Measurements from ENCODE around the gene DUSP1.

DUSP1 gene

GRCh38 chr5:172724242-172725183, 46.5 kb downstream of the DUSP1 start:
- no peak overlapping the region for H3K4me3 ChIP-seq (ENCODE audit: low read depth, low read length)
- TF ChIP-seq CTCF (IDR thresholded peaks at IDR 0.05; ENCODE audit: low read depth, low read length, missing control alignments), result no peak
- DNase-seq (ENCODE audit: low read depth), result no peak
- in situ Hi-C loops (cut with HindIII; ENCODE audit: low sequenced_read_pairs), result no loop called here

- TF ChIP-seq CTCF (IDR thresholded peaks at IDR 0.05; ENCODE audit: low read depth, low read length, missing control alignments), result no peak
- in situ Hi-C loops (cut with HindIII; ENCODE audit: low sequenced_read_pairs), result no loop called here
- no peak for DNase-seq (ENCODE audit: low read depth)
These were observed 47.5 kb downstream of the DUSP1 start for GRCh38 chr5:172723508-172723907.

GRCh38 chr5:172722327-172722815, 48.6 kb downstream of the DUSP1 start:
- TF ChIP-seq CTCF (IDR thresholded peaks at IDR 0.05; ENCODE audit: low read depth, low read length, missing control alignments), result no peak
- no peak for DNase-seq (ENCODE audit: low read depth)
- H3K4me3 ChIP-seq (ENCODE audit: low read depth, low read length), result no peak overlapping the region
- in situ Hi-C loops (cut with HindIII; ENCODE audit: low sequenced_read_pairs), result no loop called here

More at GRCh38 chr5:172723508-172723907, 47.5 kb downstream of the DUSP1 start:
- no peak overlapping the region for H3K4me3 ChIP-seq (ENCODE audit: low read depth, low read length)

- in situ Hi-C loops (cut with HindIII; ENCODE audit: low sequenced_read_pairs), result no loop called here
- H3K4me3 ChIP-seq (ENCODE audit: low read depth, low read length), result no peak overlapping the region
- TF ChIP-seq CTCF (IDR thresholded peaks at IDR 0.05; ENCODE audit: low read depth, low read length, missing control alignments), result no peak
- DNase-seq (ENCODE audit: low read depth), result no peak
These were observed 49.3 kb downstream of the DUSP1 start for GRCh38 chr5:172721455-172722326.

- in situ Hi-C loops (cut with HindIII; ENCODE audit: low sequenced_read_pairs), result no loop called here
- no peak for DNase-seq (ENCODE audit: low read depth)
- H3K4me3 ChIP-seq (ENCODE audit: low read depth, low read length), result no peak overlapping the region
- no peak for TF ChIP-seq CTCF (IDR thresholded peaks at IDR 0.05; ENCODE audit: low read depth, low read length, missing control alignments)
These were observed 50.3 kb downstream of the DUSP1 start for GRCh38 chr5:172720655-172721054.

GRCh38 chr5:172719211-172719610, 51.8 kb downstream of the DUSP1 start:
- H3K4me3 ChIP-seq (ENCODE audit: low read depth, low read length), result no peak overlapping the region
- DNase-seq (ENCODE audit: low read depth), result no peak
- in situ Hi-C loops (cut with HindIII; ENCODE audit: low sequenced_read_pairs), result no loop called here
- TF ChIP-seq CTCF (IDR thresholded peaks at IDR 0.05; ENCODE audit: low read depth, low read length, missing control alignments), result no peak

Measured in astrocyte of the cerebellum (primary cell).